Measurements from ENCODE around the gene IFT80. TPM values are rescaled to one million over a fixed set of nuclear protein-coding genes. Genes with fewer than 3 reads are reported as not detected.

IFT80 gene
- total RNA-seq, 2 donors from 2014 or later = 13.8 to 14.1 TPM

- DNase-seq (ENCODE audit: low spot score) = no peak
- Histone ChIP-seq H3K9me3 (no peaks in the 10 kb centered on the region), H3K27ac (no peak overlapping the region), H3K4me1 (no peaks in the 10 kb centered on the region), H3K4me3 (no peak overlapping the region), H3K27me3 (no peaks in the 10 kb centered on the region), H3K36me3 (no peaks in the 10 kb centered on the region)
- TF ChIP-seq, protein P1, sequence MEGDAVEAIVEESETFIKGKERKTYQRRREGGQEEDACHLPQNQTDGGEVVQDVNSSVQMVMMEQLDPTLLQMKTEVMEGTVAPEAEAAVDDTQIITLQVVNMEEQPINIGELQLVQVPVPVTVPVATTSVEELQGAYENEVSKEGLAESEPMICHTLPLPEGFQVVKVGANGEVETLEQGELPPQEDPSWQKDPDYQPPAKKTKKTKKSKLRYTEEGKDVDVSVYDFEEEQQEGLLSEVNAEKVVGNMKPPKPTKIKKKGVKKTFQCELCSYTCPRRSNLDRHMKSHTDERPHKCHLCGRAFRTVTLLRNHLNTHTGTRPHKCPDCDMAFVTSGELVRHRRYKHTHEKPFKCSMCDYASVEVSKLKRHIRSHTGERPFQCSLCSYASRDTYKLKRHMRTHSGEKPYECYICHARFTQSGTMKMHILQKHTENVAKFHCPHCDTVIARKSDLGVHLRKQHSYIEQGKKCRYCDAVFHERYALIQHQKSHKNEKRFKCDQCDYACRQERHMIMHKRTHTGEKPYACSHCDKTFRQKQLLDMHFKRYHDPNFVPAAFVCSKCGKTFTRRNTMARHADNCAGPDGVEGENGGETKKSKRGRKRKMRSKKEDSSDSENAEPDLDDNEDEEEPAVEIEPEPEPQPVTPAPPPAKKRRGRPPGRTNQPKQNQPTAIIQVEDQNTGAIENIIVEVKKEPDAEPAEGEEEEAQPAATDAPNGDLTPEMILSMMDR (IDR thresholded peaks at IDR 0.05) = no peak
Measured at GRCh38 chr3:160213191-160213590, 185.8 kb downstream of the IFT80 start.

GRCh38 chr3:160210799-160211221 lies 188.2 kb downstream of the IFT80 start:
- Histone ChIP-seq H3K36me3 (no peaks in the 10 kb centered on the region), H3K27ac (no peak overlapping the region), H3K4me3 (no peak overlapping the region), H3K4me1 (no peaks in the 10 kb centered on the region), H3K27me3 (no peaks in the 10 kb centered on the region), H3K9me3 (no peaks in the 10 kb centered on the region)
- DNase-seq (ENCODE audit: low spot score) = no peak
- TF ChIP-seq, protein P1 (IDR thresholded peaks at IDR 0.05) = no peak

- TF ChIP-seq, protein P1 (IDR thresholded peaks at IDR 0.05) = no peak
- no peaks in the 10 kb centered on the region for H3K4me1 ChIP-seq
- H3K4me3 ChIP-seq = no peak overlapping the region
- DNase-seq (ENCODE audit: low spot score) = no peak
- no peak overlapping the region for H3K27ac ChIP-seq
- H3K9me3 ChIP-seq = no peaks in the 10 kb centered on the region
- H3K36me3 ChIP-seq = no peaks in the 10 kb centered on the region
- H3K27me3 ChIP-seq = no peaks in the 10 kb centered on the region
Measured at GRCh38 chr3:160210341-160210740, 188.7 kb downstream of the IFT80 start.

MicroRNAs within 50 kb of the gene (microRNA counts, 767-probe panel; counts per million panel counts)
- 4,138 to 9,984 counts per million in 2 donors for microRNA hsa-miR-15b-5p

Small RNA genes lying within 50 kb of the gene (microRNA-seq; reads per million reads assigned to microRNA genes)
- gene MIR15B (ENCODE audit: borderline number of aligned reads in 2 of 2, borderline replicate concordance in 1 of 2) = 992 to 1,548 reads per million in 2 donors
- 317 to 675 reads per million in 2 donors for gene MIR16-2 (ENCODE audit: borderline number of aligned reads in 2 of 2, borderline replicate concordance in 1 of 2)

Other genes starting within 250 kb of the IFT80 start
- under 1 TPM in 1 of 2 donors, not detected in 1; 0.28 TPM for gene C3orf80, start 173.8 kb downstream of the IFT80 start, total RNA-seq
- 10 to 100 TPM; 10.7 to 10.8 TPM for gene SMC4, start 425 bp upstream of the IFT80 start, total RNA-seq
- under 1 TPM; 0.15 to 0.79 TPM for gene TRIM59, start 50.6 kb upstream of the IFT80 start, total RNA-seq
- gene KPNA4, start 166.3 kb upstream of the IFT80 start, total RNA-seq = 10 to 100 TPM; 36.1 to 44.4 TPM